Astrocyte (in vitro differentiated cells and primary cell): ENCODE measurements around the gene MCM7.

ENCODE experiments used
- EZH2 ChIP-seq: IDR thresholded peaks from 2 replicates; pipeline ENCODE4 v1.6.1; 2012; ENCODE audit warnings: mild to moderate bottlenecking, low read length, inconsistent platforms; ENCODE audit not compliant: insufficient read depth
- TF ChIP-seq, protein P1 (sequence below): IDR thresholded peaks from 2 replicates; pipeline ENCODE4 v1.5.1; 2011; ENCODE audit warnings: low read depth, mild to moderate bottlenecking, inconsistent platforms, low read length, moderate library complexity; ENCODE audit not compliant: insufficient read depth

- TF ChIP-seq, protein P1, sequence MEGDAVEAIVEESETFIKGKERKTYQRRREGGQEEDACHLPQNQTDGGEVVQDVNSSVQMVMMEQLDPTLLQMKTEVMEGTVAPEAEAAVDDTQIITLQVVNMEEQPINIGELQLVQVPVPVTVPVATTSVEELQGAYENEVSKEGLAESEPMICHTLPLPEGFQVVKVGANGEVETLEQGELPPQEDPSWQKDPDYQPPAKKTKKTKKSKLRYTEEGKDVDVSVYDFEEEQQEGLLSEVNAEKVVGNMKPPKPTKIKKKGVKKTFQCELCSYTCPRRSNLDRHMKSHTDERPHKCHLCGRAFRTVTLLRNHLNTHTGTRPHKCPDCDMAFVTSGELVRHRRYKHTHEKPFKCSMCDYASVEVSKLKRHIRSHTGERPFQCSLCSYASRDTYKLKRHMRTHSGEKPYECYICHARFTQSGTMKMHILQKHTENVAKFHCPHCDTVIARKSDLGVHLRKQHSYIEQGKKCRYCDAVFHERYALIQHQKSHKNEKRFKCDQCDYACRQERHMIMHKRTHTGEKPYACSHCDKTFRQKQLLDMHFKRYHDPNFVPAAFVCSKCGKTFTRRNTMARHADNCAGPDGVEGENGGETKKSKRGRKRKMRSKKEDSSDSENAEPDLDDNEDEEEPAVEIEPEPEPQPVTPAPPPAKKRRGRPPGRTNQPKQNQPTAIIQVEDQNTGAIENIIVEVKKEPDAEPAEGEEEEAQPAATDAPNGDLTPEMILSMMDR: no peak
- no peak for TF ChIP-seq EZH2
Observed at GRCh38 chr7:100101016-100101862, at the start of gene MCM7, which contains the start of gene AP4M1.
